ENCODE measurements around the gene RCE1. TPM values are rescaled to one million over a fixed set of nuclear protein-coding genes. Genes with fewer than 3 reads are reported as not detected.

RCE1 gene
- total and polyA plus RNA-seq, 10 donors, result 10.0 to 27.9 (median 17.7) TPM

- intact Hi-C loops (cut with DNase I; ENCODE audit: low total_unique reads), result loop anchor here (5.0 kb wide), 1 partner anchor 192 kb away; no protein-coding TSS in a partner anchor
- Histone ChIP-seq H3K4me3 (no peak overlapping the region), H3K27ac (no peak overlapping the region), H3K9me3 (no peaks in the 10 kb centered on the region), H3K36me3 (no peaks in the 10 kb centered on the region), H3K4me1 (peaks cover 0 to 27% (median 14%) of the 10 kb centered on the region in 6 donors), H3K27me3 (replicated peaks in 1 of 7) (peaks cover 0 to 5% (median 0%) of the 10 kb centered on the region in 7 donors)
- 80 to 94% (median 93%) methylated on average over 2 to 4 of the region's 4 CpGs for WGBS, 5 donors
- TF ChIP-seq POLR2AphosphoS5 (IDR thresholded peaks at IDR 0.05) (no peak), POLR2A (IDR thresholded peaks at IDR 0.05) (no peak), CTCF (IDR thresholded peaks at IDR 0.05 in 8 of 11, conservative IDR thresholded peaks at IDR 0.05 in 3 of 11) (no peak)
- DNase-seq, result no peak
Observed at GRCh38 chr11:66884443-66884842, 41.2 kb downstream of the RCE1 start.

GRCh38 chr11:66885469-66885868 lies 42.2 kb downstream of the RCE1 start:
- Histone ChIP-seq H3K27me3 (replicated peaks in 1 of 7) (peaks cover 0 to 5% (median 0%) of the 10 kb centered on the region in 7 donors), H3K4me3 (no peak overlapping the region), H3K36me3 (no peaks in the 10 kb centered on the region), H3K9me3 (no peaks in the 10 kb centered on the region), H3K4me1 (peaks cover 0 to 20% (median 9%) of the 10 kb centered on the region in 6 donors), H3K27ac (no peak overlapping the region)
- intact Hi-C loops (cut with DNase I; ENCODE audit: low total_unique reads), result no loop called here
- WGBS, 5 donors, result 65 to 95% (median 85%) methylated on average over 4 of the region's 4 CpGs
- DNase-seq, result no peak
- TF ChIP-seq POLR2AphosphoS5 (IDR thresholded peaks at IDR 0.05) (no peak), POLR2A (IDR thresholded peaks at IDR 0.05) (no peak)

- Histone ChIP-seq H3K4me1 (peaks cover 0 to 14% (median 3%) of the 10 kb centered on the region in 6 donors), H3K9me3 (no peaks in the 10 kb centered on the region), H3K4me3 (no peak overlapping the region), H3K27ac (no peak overlapping the region), H3K36me3 (no peaks in the 10 kb centered on the region), H3K27me3 (replicated peaks in 1 of 7) (peaks cover 0 to 5% (median 0%) of the 10 kb centered on the region in 7 donors)
- DNase-seq, result no peak
- intact Hi-C loops (cut with DNase I; ENCODE audit: low total_unique reads), result no loop called here
- no peak for TF ChIP-seq POLR2AphosphoS5 (IDR thresholded peaks at IDR 0.05)
- TF ChIP-seq CTCF (IDR thresholded peaks at IDR 0.05 in 8 of 11, conservative IDR thresholded peaks at IDR 0.05 in 3 of 11), result no peak
- no peak for TF ChIP-seq POLR2A (IDR thresholded peaks at IDR 0.05)
- 68 to 85% (median 78%) methylated on average over 10 to 11 of the region's 11 CpGs for WGBS, 5 donors
Observed at GRCh38 chr11:66885950-66886440, 42.8 kb downstream of the RCE1 start.

GRCh38 chr11:66886671-66887221 lies 43.5 kb downstream of the RCE1 start:
- peaks cover 0 to 10% (median 3%) of the 10 kb centered on the region in 6 donors for H3K4me1 ChIP-seq
- intact Hi-C loops (cut with DNase I; ENCODE audit: low total_unique reads), result no loop called here
- no peaks in the 10 kb centered on the region for H3K36me3 ChIP-seq
- peaks cover 0 to 5% (median 0%) of the 10 kb centered on the region in 7 donors for H3K27me3 ChIP-seq (replicated peaks in 1 of 7)
- no peak overlapping the region for H3K27ac ChIP-seq
- DNase-seq, result no peak
- H3K4me3 ChIP-seq, result no peak overlapping the region
- TF ChIP-seq CTCF (IDR thresholded peaks at IDR 0.05 in 8 of 11, conservative IDR thresholded peaks at IDR 0.05 in 3 of 11) (no peak), POLR2AphosphoS5 (IDR thresholded peaks at IDR 0.05) (no peak), POLR2A (IDR thresholded peaks at IDR 0.05) (no peak)
- no peaks in the 10 kb centered on the region for H3K9me3 ChIP-seq
- 82 to 90% (median 86%) methylated on average over 14 to 15 of the region's 15 CpGs for WGBS, 5 donors

Measured in spleen (tissue), 11 donors.